NCI-H526 treated with DMSO at 0.1 percent for 48 hours (cell line): ENCODE measurements around the gene FBXO21.
"Not testable (repeated sequence)": the region's sequence is repeated elsewhere in the genome, so short reads cannot be mapped to it uniquely, and the experiment has no call there.

Experiments used
- DNase-seq: peaks from one replicate; lab custom pipeline; 2025; lab: John Stamatoyannopoulos, UW

Gene FBXO21

DNA sequence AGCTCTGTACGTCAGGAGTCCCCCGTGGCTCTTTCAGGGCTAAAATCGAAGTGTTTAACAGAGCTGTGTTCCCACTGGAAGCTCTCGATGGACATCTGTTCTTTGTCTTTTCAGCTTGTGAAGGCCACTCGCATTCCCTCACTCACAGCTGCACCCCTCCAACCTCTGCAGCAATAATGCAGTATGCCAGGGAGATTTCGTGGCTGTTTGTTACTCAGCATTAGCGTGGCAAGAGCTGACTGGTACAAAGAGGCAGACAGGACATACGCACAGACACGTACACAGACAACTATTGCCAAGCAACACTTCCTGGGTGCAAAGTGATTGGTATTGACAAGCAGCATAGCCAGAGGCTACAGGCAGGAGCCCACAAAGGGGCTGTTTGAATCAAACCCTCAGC, 11.8 kb upstream of the FBXO21 start:
- no peak for DNase-seq

DNA sequence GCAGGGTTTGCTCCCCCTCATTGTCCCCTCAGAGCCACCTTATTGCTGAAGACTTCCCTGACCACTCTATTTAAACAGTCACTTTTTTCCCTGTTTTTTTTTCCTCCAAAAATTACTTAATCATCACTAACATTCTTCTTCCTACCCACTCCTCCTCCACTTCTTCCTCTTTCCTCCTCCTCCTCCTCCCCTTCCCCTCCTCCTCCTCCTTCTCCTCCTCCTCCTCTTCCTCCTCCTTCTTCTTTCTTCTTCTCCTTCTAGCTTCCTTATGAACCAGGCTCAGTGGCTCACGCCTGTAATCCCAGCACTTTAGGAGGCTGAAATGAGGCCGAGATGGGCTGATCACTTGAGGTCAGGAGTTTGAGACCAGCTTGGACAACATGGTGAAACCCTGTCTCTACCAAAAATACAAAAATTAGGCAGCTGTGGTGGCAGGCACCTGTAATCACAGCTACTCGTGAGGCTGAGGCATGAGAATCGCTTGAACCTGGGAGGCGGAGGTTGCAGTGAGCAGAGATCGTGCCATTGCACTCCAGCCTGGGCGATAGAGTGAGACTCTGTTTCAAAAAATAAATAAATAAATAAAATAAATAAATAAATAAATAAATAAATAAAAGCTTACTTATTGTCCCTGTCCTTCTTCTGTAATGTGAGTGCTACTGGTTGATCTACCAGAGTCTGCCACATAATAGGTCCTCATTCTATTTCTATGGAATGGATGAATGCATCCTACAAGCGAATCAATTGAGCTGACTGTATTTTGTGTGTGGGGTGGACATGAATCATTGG, 9.9 kb upstream of the FBXO21 start:
- DNase-seq: not testable (repeated sequence)

DNA sequence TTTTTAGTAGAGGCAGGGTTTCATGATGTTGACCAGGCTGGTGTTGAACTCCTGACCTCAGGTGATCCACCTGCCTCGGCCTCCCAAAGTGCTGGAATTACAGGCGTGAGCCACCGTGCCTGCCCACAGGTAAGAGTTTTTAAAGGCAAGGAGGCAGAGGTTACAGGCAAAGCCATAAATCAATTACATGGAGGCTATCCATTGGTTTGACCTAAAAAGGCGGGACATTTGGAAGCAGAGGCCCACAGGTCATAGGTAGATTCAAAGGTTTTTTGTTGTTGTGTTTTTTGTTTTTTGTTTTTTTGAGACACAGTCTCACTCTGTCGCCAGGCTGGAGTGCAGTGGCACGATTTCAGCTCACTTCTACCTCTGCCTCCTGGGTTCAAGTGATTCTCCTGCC, 6.1 kb upstream of the FBXO21 start:
- DNase-seq: not testable (repeated sequence)

- DNase-seq: not testable (repeated sequence)
These were observed 4.8 kb upstream of the FBXO21 start for GRCh38 chr12:117195027-117195426.

- no peak for DNase-seq
These were observed 3.6 kb upstream of the FBXO21 start for GRCh38 chr12:117193903-117194302.

GRCh38 chr12:117192581-117192980, 2.3 kb upstream of the FBXO21 start:
- DNase-seq: not testable (repeated sequence)

- no peak for DNase-seq
These were observed 1.8 kb upstream of the FBXO21 start for GRCh38 chr12:117192057-117192456.

DNA sequence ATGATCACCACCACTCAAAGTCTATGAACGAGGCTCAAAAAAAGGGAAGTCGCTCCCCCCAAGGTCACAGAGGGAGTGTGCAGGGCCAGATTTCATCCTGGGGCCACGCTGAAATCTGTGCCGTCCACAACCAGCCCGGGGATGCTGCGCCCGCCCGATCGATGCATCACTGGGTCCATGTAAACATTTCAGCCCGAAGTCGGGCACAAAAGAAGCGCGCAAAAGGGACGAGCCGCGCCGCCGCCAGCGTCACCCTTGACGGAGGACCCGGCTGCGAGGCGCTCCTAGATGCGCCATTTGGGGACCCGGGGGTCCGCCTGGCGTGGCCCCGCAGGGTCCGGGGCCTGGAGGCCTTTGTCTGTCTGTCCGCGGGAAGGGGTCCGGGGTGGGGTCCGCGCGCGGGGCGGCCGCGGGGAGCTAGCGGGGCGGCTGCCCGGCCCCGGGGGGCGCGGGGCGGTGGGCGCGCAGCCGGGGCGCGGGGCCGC, 503 bp downstream of the FBXO21 start:
- DNase-seq: no peak

DNA sequence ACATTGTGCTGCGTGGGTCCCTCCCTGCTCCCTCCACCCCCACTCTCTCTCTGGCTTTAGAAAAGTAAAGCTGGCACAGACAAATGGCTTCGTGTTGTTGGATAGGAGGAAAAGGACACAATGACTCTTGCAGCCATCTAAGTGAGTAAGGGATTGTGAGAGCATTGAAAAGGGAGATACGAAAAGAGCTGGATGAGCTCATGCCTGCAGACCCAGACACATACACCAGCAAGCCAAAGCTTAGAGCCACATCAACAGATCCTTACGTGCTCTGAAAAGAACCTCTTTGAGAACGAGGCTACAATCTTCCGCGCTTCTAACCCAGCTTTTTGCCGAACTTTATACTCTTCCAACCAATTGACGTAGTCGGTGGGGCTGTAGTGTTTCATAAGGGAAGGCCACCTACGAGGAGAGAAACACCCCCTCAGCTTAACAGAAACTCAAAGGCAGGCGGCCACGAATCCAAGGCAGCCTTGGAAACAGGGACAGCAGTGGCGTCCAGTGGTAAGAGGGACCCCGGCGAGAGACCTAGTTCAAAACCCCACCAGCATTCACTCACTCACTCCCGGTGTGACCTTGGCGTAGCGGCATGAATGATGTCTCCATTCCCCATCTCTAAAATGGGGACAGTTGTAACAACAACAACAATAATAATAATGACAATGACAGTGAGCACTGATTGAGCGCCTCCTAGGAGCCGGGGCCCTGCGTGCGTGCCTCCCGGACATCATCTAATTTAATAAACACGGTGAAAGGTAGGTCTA, 1.1 kb downstream of the FBXO21 start:
- DNase-seq: no peak

- DNase-seq: no peak
These were observed 2.1 kb downstream of the FBXO21 start for GRCh38 chr12:117188121-117188665.

DNA sequence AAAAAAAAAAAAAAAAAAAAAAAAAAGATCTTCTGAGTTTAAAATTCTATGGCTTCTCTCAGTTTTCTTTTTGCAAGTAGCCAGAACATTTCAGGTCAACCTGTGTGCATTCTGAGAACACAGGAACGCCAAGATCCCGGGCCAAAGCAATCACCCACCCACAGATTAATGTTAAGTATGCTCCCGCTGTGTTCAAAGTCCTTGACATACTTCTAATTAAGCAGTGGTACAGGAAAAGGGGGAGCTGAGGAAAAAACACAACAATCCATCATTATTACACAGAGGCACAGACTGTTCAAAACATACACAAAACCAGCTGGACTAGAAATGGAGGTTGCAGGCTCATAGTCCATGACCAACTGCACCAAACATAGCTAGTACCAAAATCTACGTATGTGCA, 2.8 kb downstream of the FBXO21 start:
- DNase-seq: no peak

DNA sequence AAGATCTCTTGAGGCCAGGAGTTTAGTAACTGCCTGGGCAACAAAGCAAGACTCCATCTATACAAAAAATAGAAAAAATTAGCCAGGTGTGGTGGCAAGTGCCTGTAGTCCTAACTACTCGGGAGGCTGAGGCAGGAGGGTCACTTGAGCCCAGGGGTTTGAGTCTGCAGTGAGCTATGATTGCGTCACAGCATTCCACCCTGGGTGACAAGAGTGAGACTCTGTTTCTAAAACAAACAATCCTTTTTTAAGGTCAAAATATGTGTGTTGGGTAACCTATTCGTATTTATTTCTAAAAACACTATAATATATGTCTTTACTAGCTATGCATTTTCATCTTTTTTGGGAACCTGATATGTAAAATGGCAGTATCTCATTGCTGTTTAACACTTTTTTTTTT, 7.4 kb downstream of the FBXO21 start:
- no peak for DNase-seq

DNA sequence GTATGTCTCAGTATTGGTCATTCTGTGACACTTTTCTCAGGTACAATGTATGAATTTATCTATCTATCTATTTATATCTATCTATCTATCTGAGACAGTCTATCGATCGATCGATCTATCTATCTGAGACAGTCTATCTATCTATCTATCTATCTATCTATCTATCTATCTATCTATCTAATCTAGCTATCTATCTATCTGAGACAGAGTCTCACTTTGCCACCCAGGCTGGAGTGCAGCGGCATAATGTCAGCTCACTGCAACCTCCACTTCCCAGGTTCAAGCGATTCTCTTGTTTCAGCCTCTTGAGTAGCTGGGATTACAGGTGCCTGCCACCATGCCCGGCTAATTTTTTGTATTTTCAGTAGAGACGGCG, 8.8 kb downstream of the FBXO21 start:
- DNase-seq: not testable (repeated sequence)

DNA sequence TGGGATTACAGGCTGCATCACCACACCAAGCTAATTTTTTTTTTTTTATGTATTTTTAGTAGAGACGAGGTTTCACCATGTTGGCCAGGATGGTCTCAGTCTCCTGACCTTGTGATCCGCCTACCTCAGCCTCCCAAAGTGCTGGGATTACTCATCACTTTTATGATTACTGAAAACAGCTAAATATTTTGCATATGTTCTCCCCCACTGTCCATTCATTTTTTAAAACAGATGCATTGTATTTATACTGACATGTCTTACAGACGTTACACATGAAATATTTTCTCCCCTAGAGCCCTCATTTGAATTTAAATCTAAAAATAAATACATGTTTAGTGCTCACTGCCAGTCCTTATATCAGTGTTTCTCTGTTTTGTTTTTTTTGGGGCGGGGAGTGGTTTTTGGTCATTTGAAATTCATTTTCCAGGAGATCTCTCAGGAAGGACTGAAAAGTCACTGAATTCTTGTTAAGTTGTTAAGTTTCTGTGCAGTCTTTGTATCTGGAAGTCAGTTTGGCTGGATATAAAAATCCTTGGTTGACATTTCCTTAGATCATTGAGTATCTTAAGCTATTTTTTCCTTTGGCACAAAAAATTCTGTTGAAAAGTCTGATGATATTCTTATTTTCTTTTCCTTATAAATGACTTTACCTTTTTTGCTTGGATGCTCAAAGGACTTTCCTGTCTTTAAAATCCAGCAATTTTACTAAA, 9.4 kb downstream of the FBXO21 start:
- no peak for DNase-seq

DNA sequence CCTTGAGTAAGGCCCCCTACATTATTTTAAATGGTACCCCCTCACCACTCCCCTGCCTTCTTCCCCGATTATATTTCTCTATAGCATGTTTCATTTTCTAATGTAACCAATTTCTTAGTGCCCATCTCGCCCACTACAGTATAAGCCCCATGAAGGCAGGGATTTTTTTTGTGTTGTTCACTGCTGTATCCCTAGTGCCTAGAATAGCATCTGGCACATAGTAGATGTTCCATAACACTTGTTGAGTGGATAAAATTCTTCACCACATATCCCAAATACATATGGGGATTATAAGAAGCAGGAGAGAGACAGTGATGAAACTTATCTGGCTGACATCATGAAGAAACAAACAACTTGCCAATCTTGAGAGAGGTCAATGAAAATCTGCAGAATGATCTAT, 11.5 kb downstream of the FBXO21 start:
- no peak for DNase-seq

GRCh38 chr12:117178301-117178700, 12.0 kb downstream of the FBXO21 start:
- no peak for DNase-seq

DNA sequence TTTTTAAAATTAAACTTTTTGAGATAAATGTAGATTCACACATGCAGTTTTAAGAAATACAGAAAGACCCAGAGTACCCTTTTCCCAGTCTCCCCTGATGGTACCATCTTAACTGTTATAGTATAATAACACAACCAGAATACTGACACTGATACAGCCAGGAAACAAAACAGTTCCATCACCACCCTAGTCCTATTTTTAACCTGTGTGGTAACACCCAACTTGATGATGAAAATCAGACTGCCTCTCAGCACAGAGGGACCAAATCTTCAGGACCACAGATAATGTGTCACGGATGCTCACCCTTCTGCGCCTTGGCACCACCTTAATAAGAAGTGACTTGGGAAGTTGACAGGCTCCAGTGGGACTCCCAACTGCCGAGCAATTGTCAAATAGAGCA, 18.1 kb downstream of the FBXO21 start:
- no peak for DNase-seq

DNA sequence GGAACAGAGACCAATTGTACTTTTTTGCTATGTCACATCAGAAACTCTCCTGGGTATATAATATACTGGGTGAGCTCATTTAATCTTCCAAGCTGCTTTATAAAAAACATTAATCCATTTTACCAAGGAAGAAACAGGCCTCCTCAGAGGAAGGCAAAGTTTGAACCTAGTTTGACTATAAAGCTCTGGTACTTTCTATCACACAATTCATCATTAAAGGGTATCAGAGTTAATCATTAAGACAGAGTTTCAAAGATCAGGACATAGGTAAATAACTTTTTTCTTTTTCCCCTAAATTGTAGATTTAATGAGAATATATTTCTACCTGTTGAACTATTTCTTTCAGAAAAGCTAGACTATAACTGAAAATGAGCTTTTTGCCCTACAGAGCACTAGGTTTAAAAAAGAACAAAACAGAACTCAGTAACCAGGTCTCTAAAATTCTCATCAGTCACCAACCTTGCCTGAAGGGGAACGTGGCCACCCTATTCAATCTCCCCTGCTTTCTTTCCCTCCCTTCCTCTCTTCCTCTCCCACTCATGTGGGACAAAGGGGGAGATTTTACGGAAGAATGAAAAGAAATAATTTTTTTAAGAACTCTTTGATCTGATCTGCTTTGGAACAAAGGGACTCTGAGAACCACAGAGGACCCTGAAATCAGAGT, 18.6 kb downstream of the FBXO21 start:
- DNase-seq: no peak

DNA sequence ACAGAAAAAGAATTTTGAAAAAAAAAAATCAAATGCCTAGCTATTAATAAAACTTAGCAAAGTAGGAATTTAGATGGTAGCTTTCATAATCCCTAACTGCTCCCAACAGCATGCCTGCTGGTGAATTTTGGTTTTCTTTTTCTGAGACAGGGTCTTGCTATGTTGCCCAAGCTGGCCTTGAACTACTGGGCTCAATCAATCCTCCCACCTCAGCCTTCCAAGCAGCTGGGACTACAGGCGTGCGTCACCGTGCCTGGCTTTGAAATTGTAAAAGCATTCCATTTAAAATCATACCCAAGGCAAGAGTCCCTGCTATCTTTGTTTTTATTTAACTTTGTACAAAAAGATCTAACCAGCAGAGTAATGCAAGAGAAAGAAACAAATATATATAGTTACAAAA, 20.7 kb downstream of the FBXO21 start:
- no peak for DNase-seq

- no peak for DNase-seq
These were observed 21.3 kb downstream of the FBXO21 start for GRCh38 chr12:117168976-117169375.

- no peak for DNase-seq
These were observed 22.5 kb downstream of the FBXO21 start for GRCh38 chr12:117167769-117168168.

GRCh38 chr12:117166107-117166506, 24.2 kb downstream of the FBXO21 start:
- no peak for DNase-seq
